ENCODE results near the gene SUSD1. TPM values are rescaled to one million over a fixed set of nuclear protein-coding genes. Genes with fewer than 3 reads are reported as not detected.
A peak's percentile ranks its signal among the peaks of the same experiment; 100 is the strongest.

Gene SUSD1
- total RNA-seq, 1 donor from 2014 or later = 13.0 TPM

DNA sequence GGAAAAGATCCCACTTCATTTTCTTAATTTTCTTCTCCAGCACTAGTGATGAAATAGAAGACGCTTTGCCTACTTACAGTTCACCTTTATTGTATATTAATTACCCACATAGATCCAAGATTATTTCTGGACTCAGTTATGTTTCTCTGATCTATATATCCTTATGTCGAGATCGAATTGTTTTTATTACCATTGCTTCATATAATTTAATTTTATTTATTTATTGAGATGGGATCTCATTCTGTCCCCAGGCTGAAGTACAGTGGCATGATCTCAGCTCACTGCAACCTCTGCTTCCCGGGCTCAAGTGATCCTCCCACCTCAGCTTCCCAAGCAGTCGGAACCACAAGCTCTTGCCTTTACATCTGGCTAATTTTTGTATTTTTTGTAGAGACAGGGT lies 157.2 kb downstream of the SUSD1 start:
- no peak overlapping the region for H3K27ac ChIP-seq
- peaks cover 2 to 3% of the 10 kb centered on the region in 2 donors for H3K4me1 ChIP-seq
- H3K9me3 ChIP-seq = no peaks in the 10 kb centered on the region
- H3K36me3 ChIP-seq = no peaks in the 10 kb centered on the region
- DNase-seq (ENCODE audit: low spot score in 2 of 2) = no peak
- intact Hi-C loops (cut with DNase I) = loop anchor here (10.0 kb wide), 1 partner anchor 157 kb away; the partner anchor contains the start of gene SUSD1
- TF ChIP-seq, protein P1, sequence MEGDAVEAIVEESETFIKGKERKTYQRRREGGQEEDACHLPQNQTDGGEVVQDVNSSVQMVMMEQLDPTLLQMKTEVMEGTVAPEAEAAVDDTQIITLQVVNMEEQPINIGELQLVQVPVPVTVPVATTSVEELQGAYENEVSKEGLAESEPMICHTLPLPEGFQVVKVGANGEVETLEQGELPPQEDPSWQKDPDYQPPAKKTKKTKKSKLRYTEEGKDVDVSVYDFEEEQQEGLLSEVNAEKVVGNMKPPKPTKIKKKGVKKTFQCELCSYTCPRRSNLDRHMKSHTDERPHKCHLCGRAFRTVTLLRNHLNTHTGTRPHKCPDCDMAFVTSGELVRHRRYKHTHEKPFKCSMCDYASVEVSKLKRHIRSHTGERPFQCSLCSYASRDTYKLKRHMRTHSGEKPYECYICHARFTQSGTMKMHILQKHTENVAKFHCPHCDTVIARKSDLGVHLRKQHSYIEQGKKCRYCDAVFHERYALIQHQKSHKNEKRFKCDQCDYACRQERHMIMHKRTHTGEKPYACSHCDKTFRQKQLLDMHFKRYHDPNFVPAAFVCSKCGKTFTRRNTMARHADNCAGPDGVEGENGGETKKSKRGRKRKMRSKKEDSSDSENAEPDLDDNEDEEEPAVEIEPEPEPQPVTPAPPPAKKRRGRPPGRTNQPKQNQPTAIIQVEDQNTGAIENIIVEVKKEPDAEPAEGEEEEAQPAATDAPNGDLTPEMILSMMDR (IDR thresholded peaks at IDR 0.05) = no peak
- no peaks in the 10 kb centered on the region for H3K27me3 ChIP-seq
- no peak overlapping the region for H3K4me3 ChIP-seq

DNA sequence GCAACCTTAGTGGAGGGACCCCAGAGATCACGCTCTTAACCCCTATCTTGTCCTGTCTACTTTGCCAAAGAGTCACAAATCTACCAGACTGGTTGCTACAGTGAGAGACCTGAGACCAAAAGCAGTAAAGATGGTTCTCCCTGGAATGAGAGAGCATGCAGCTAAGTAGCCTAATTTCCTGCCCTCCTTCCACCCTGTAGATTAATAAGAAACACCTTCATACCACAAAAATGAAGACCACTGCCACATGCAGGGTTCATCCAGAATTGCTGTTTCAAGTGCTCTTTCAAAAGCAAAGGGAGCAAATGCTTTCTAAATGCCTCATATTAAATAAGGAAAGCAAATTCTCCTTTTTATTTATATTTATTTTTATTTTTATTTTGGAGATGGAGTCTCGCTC lies 159.4 kb downstream of the SUSD1 start:
- H3K9me3 ChIP-seq = no peaks in the 10 kb centered on the region
- intact Hi-C loops (cut with DNase I) = loop anchor here (10.0 kb wide), 1 partner anchor 159 kb away; the partner anchor contains the start of gene SUSD1
- no peaks in the 10 kb centered on the region for H3K27me3 ChIP-seq
- no peak overlapping the region for H3K27ac ChIP-seq
- no peak for DNase-seq (ENCODE audit: low spot score in 2 of 2)
- H3K36me3 ChIP-seq = no peaks in the 10 kb centered on the region
- TF ChIP-seq, protein P1 (IDR thresholded peaks at IDR 0.05) = no peak
- no peak overlapping the region for H3K4me3 ChIP-seq
- peaks cover 2 to 16% of the 10 kb centered on the region in 2 donors for H3K4me1 ChIP-seq

DNA sequence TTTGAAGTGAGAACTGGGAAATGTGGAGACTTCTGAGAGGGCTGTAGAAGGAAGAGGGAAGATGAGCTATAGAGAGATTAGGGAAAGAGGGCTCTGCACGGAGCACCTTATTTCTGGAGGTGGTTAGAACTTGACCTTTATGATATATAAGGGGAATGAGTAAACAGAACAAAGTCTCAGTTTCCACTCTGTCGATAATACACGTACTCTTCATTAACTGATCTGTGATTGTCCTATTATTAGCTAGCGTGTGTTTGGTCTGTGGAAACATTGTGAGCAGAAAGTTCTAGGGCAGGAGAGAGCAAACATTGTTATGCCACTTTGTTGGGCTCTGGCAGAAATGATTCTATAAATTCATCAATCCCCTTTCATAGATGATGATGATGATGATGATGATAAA lies 159.9 kb downstream of the SUSD1 start:
- H3K4me3 ChIP-seq = no peak overlapping the region
- peaks cover 2 to 16% of the 10 kb centered on the region in 2 donors for H3K4me1 ChIP-seq
- no peaks in the 10 kb centered on the region for H3K27me3 ChIP-seq
- no peaks in the 10 kb centered on the region for H3K9me3 ChIP-seq
- TF ChIP-seq, protein P1 (IDR thresholded peaks at IDR 0.05) = no peak
- H3K36me3 ChIP-seq = no peaks in the 10 kb centered on the region
- no peak overlapping the region for H3K27ac ChIP-seq
- no peak for DNase-seq (ENCODE audit: low spot score in 2 of 2)
- intact Hi-C loops (cut with DNase I) = loop anchor here (10.0 kb wide), 1 partner anchor 160 kb away; the partner anchor contains the start of gene SUSD1

GRCh38 chr9:112013266-112013665 lies 161.8 kb downstream of the SUSD1 start:
- Histone ChIP-seq H3K4me3 (no peak overlapping the region), H3K4me1 (peaks cover 2 to 16% of the 10 kb centered on the region in 2 donors), H3K27me3 (no peaks in the 10 kb centered on the region), H3K36me3 (no peaks in the 10 kb centered on the region), H3K9me3 (no peaks in the 10 kb centered on the region), H3K27ac (peak overlapping the region; percentile 71 to 89)
- TF ChIP-seq, protein P1 (IDR thresholded peaks at IDR 0.05) = no peak
- no peak for DNase-seq (ENCODE audit: low spot score in 2 of 2)
- intact Hi-C loops (cut with DNase I) = loop anchor here (5.0 to 10.0 kb wide), 2 partner anchors 49 to 162 kb away; partner anchors contain the start of gene SUSD1

DNA sequence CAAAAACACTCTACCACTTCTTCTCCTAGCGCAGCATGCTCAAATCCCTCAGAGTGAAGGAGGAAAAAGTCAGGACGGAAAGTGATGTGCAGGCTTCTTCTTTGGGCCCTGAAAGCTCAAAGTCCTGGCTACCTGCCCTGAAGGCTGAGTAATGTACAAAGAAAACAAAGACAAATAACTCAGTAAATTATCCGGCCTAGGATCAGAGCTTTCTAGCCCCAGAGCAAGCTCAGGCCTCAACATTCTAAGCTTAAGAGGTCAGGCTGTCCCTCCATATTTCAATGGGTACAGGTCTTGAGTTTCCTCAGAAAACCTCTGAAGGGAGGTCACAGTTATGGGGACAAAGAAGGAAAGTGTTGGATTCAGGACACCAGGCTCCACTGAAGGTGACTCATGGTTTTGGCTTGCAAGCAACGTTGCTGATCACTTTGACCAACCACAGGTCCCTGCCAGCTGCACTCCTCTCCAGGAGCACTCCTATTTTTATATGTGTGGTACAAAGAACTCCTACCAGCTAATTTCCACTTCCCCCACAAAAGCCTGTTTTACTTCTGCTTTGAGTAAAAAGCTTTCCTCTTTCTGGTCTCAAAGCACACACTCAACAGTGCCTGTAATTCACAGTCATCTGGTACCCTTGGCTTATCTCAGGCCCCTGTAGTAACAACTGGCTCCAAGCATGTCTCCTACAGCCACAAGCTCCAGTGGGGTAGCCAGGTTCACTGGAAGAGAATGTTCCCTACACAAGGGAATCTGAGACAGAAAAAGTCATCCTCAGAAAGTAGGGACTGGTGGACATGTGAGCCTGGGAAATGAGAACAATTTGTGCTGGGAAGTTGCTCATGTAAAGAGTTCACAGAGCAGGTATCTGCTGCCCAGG lies 162.8 kb downstream of the SUSD1 start:
- DNase-seq (ENCODE audit: low spot score in 2 of 2) = peak in 1 of 2 donors; percentile 86
- Histone ChIP-seq H3K9me3 (no peaks in the 10 kb centered on the region), H3K4me3 (no peak overlapping the region), H3K27ac (peak overlapping the region; percentile 71 to 89), H3K4me1 (peaks cover 2 to 16% of the 10 kb centered on the region in 2 donors), H3K27me3 (no peaks in the 10 kb centered on the region), H3K36me3 (no peaks in the 10 kb centered on the region)
- TF ChIP-seq, protein P1 (IDR thresholded peaks at IDR 0.05) = no peak
- intact Hi-C loops (cut with DNase I) = loop anchor here (1.0 to 10.0 kb wide), 3 partner anchors 50 to 163 kb away; partner anchors contain the start of genes SUSD1 and UGCG

Measured in ascending aorta (tissue), 2 donors.